ENCODE results near the gene ADAMTS14.

The ADAMTS14 gene

DNA sequence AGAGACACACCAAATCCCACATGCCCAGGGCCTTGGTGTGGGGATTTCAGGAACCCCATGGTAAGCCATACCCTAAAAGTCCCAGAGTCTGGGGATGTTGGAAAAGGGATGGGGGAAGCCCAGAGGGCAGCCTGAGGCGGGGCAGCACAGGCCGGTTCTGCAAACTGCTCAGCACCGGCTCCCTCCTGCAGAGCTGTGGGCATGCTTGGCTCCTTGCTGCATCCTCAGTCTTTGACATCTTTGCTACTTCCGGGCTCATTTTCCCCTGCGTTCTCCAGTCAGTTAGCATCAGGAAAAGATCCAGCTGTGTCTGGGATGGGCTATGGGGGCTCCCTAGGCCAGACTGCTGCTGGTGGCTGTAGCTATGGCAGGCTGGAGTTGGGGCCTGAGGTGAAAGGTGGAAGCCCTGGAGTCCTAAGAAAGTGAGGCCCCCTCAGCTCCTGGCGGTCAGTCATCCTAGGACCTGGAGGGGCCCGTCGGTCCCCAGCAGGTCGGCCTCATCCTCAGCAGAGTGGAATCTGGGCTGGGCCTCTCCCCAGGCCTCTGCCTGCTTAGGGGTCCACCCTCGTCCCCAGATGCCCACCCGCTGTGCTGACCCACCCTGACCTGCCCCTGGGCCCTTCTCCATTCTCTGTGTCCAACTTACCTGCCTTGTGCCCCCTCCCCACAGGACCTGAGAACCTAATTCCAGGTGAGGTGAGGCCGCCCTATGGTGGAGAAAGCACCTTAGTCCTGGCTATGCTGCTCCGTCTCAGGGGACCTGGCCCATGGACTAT is 103.6 kb downstream of the ADAMTS14 start:
- no peak for DNase-seq

DNA sequence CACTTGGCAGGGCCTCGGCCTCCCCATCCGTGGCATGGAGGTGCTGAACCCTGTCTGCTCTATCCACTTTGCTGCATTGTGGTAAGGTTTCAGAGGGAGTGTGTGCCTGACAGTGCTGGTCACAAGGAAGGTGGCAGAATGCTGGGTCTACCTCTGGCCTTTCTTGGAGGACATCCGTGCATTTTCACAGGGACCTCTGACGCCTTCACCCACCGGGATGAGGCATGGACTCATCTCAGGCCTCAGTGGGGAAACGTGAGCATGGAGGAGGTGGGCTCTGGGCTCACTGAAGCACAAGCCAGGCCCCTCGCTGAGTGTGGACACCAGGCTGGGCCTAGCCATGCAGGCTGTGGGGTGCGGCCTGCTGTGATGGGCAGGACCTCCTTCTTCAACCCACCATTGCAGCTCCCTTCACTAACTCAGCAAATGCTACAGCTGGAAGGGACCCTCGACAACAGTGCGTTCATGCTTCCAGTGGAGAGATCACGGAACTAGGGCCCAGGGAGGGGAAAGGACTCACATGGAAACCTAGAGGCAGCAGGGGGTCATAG is 104.2 kb downstream of the ADAMTS14 start:
- DNase-seq: no peak

DNA sequence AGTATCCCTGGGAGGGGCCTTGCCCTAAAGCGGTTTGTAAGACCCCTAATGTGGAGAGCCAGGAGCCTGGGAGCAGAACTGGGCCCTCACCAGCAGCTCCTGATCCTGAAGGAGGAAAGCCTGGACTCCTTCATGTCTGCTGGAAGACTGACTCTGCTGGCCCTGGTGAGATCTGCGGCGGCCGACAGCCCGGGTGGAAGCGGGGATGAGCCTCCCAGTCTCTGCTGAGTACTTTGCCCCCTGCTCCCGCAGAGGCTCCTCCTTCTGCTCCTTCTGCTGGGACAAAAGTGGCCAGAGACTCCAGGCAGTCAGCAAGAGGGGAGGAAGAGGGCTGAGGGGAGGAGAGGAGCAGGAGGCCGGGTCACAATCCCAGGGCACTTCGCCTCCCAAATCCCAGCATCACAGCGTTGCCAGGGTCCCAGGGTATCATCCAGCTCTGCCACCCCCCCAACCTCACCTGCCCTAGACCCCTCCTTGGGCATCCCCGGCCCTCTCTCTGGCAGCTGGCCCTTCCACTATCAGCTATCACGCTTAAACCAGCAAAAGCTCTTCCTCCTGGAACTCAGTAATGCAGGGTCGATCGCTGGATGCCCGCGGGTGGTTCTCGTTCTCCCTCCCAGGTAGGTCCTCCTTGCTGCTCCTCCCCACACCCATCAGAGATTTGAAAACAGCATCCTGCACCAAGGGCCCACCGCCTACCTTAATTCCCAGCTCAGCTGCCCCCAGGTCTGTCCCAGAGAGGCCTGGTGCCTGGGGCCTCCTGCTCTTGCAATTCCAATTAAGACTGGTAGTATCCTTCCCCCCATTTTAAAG is 105.0 kb downstream of the ADAMTS14 start:
- DNase-seq: no peak

DNA sequence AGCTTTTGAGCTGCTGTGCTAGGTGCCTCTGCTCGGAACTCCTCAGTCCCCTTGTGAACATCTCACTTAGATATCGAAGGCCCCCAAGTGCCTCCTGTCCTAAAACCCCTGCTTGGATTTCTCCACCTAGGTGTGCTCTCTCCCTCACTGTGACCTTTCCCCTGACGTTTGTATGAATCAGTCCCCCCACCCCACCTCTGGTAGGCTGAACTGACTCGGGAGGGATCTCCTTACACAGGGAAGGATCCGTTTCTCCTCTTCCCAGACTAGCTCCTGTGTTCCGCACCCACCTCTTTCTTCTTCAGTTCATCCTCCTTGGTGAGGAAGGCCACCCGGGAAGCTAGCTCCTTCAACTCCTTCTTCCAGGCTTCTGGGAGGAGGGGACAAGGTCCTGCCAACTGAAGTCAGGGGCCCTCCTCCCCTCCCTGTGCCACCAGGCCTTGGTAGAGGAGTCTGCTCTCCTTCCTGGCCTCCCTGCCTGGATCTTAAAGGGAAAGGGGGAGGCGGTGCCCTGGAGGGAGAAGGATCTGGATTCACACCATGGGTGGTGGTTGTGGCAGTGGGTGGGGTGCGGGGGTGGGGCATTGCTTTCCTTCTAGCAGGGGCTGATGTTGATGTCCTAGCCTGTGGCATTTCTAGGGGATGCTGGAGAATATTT is 106.1 kb downstream of the ADAMTS14 start:
- DNase-seq: no peak

DNA sequence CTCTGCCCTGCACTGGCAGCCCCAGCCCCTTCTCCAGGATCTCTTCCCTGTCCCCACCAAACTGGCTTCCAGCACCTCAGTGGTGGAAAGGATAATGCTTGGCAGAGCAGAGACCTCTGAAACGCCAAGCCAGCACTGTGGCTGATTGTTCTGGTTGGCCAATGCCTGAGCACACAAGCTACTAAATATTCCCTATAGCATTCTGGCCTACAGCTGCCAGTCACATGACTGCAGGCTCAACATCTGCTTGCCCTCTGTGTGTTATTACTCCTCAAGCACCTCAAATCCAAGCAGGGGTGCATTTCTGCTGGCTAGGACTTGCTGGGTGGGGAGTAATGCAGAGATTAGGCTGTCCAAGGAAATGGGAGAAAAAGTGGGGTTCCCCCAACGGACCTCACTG is 106.8 kb downstream of the ADAMTS14 start:
- DNase-seq: no peak

DNA sequence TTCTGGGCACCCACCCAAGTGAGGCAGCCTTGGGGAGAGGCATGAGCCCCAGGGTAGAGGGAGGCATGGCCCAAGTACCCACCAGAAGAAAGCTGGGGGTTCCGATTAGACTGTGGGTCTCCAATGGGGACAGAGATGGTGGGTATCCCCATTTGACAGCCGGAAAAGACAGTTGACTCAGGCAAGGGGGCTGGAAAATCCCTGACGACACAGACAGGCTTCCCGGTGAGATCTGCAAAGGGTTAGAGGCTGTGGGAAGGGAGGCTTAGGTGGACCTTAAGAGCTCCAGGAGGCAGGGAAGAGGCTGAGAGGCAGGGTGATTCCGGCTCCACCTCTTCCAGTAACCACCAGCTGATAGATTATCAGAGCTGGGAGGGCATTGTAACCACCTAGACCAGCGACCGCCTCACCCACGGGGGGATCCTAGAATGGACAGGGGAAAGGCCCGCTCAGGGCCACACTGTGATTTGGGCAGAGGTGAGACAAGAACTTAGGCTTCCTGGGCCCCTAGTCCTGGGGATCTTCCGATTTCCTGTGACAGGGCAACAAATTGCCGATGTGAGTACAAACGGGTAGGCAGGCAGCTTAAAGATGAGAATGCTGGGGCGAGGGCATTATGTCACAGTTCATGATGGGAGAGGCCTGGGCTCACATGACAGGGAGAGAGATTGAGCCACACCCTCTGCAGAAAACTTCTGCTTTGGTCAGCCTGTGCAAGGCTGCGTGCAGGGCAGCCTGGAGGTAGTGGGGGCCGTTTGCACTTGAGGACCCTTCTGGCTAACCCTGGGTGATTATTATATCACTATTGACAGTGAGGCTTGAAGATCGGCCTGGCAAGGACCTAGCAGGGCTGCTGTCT is 107.4 kb downstream of the ADAMTS14 start:
- DNase-seq: no peak

DNA sequence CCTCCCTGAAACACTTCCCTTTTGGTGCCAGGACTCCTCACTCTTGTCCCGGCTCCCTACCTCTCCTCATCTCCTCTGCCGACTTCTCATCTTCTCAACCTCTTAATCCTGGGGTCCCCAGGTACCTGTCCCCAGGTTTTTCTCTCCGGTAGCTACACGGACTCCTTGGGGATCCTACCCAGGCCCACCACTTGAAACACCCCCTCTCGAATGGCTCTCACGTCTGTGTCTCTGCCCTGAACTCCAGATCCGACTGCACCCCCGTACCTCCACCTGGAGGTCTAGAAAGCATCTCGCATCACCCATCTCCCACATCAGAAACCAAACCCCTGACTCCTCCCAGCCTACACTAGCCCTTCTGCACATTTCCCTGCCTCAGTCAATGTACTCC is 108.1 kb downstream of the ADAMTS14 start:
- no peak for DNase-seq

DNA sequence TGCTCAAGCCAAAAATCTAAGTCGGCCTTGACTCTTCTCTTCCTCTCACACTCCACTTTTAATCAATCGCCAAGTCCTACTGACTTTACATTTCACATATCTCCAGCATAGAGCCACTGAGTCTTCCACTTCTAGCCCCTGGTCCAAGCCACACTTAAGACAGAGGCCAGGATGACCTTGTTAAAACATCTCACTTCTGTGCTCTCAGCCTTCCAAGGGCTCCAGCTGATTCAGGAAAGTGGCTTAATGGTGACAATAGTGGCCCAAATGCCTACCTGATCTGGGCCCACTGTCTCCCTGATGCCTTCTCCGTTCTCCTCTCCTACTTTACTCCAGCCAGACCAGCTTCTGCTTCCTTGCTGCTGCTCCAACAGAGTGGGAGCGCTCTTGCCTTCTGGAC is 108.5 kb downstream of the ADAMTS14 start:
- DNase-seq: no peak

DNA sequence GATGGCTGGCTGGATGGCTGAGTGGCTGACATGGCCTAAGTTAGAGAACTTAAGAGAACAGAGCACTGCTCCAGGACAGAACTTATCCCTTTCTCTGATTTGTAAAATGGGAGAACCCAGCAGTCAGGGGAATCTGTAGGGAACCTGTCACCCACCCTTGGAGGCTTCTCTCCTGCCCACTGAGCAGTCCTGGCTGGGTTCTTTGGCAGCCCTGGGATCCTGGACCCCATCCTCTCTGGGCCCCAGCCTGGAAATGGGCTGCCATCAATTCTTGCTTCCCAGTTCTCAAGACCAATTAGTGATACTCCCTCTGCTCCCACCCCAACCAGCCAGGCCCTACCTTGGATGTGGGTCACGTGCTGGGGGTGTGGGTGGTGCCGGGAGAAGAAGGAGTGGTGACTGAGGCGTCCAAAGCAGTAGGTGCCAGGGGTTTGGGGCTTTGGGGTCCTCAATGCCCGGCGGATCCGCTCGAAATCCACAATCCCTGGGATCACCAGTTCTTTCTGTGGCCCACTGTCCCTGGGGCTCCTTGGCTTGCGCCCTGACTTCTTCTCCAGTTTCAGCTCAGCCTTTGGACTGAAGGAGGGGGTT is 109.2 kb downstream of the ADAMTS14 start:
- no peak for DNase-seq

DNA sequence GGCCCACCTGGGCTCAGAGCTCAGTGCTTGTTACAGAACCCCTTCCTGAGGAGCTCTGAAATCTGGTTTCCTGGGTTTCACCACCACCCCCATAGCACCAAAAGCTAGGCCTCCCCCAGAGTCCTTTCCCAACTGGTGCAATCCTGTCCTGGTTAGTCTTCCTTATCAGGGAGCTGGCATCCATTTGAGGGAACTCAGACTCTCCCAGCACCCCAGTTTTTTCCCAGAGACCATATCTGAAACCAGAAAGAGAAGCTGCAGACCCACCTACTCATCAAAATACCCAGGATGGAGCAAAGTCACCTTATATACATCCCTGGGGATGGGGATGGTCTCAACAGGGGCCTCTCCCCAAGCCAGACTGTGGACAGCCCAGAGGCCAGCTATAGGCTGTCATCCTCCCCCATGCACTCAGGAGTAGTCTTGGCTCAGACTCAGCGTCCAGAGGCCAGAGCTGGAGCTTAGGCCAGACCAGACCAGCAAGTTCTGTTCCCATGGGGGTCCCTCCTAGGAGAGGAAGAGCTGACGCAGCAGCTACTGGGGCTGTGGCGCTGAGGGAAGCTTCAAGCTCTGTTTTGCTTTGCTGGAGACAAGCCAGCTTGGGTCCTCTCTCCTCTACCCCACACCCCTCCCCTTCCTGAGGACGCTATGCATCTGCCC is 109.9 kb downstream of the ADAMTS14 start:
- no peak for DNase-seq

DNA sequence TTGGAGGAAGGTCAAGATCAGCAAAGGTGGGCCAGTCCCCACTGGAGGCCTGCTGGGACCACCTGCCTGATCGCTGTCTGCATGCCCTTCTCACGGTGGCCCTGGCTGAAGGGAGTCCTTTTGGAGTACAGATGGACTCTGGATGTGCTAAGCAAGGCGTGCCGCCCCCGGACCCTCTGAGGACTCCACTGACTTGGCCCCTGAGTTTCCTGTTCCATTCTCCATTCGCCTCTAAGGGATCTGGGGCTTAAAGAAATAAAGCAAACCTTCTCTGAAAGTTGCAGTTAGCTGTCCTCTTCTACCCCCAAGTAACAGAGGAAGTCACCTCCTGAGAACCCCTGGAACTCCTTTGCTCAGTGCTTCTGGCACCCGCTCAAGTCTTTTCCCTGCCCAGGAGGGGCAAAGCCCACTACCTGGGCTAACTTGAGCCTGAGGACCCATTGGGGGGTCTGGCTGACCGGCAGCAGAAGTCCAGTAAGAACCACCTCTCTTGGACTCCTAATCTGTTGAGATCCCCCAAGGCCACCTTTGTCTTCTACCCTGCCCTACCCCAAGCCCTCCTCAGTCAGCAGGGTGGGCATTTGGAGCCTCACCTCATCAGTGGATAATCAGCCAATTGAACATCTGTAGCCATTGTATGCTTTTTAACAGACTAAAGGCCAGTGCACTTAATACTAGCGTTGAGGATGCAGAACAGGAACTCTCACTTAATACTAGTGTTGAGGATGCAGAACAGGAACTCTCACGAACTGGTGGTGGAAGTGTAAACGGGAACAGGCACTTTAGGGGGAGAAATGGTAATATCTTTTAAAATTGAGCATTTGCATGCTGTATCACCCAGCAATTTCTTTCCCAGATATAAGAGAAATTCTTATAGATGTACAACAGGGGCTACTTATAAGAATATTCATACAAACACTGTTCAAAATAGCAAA is 110.7 kb downstream of the ADAMTS14 start:
- no peak for DNase-seq

DNA sequence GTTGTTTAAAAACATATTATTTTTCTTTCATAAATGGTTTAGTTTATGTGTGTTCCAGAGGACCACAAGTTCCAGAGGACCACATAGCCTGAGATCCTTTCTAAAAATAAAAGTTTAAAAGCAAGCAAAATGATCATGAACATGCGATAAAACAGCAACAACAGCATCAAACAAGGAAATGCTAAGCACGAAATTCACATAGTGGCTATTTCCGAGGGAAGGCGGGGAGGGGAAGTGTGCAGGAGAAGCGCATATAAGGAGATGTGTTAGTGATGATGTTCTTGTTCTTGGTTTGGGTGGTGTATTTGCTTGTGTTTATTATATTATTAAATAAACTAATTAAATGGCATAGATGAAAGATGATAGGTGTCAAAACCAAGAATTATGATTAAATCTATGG is 111.7 kb downstream of the ADAMTS14 start:
- no peak for DNase-seq

DNA sequence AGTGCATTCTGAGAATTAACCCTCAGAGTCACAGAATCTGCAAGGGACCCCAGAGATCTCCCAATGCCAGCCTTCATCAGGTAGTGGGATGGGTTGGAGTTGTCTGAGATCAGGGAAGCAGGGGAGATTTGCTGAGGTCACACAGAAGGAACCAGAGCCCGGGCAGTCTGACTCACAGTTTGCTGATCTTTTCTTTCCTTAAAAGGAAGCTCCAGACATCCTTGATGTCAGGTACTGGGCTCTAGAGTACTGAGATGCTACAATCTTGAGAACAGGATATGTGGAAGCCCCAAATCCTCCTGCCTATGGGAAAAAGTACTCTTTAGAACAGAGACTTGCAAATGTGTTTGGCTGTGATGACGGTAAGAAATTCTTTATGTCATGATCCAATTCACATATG is 112.2 kb downstream of the ADAMTS14 start:
- DNase-seq: no peak

DNA sequence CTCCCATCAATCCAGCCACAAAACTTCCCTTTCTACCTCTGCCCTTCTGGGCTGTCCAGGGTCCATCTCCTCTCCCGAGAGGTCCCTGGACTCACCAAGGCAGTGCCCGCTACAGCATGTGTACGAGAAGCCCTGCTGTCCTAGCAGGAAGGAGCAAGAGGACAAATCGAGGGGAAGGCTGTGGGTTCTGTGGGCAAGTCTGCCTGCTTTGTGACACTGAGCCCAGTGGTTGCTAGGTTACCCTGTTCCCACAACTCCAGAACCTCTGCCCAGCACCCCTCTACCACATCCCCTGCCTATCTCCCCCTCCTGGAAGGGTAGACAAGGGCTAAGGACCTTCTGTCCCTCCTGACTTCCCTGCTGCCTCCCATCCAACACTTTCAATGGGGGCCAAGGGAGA is 112.9 kb downstream of the ADAMTS14 start, which contains the start of gene TBATA:
TSS of gene TBATA (minus strand) at position 188 of the 400 bp plus-strand sequence. CDS start 1,998 bp downstream, outside the sequence.
- no peak for DNase-seq

DNA sequence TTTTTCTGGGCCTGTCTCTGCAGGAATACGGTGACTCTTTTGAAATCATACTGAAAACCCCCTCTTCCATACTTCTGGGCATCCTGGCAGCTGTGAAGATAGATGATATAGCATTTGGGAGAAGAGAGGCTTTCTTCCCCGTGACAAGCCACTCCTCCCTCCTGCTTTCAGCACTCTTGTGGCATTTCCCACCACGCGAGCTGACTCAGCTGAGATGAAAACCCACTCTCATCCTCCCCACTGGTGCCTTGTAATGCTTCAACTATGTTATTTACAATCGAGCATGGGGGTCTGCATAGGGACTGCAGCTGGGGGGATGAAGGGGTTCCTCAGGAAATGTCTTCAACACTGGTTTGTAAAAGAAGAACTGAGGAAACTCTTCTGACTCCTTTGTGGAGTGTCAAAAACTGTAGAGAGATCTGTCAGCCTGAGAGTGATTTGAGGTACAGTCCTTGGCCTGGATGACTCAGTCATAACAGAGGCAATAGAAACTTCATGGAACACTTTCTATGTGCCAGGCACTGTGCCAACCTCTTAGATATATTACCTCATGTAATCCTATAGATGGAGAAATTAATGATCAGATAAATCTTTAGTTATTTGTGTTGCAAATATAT is 114.6 kb downstream of the ADAMTS14 start:
- no peak for DNase-seq

DNA sequence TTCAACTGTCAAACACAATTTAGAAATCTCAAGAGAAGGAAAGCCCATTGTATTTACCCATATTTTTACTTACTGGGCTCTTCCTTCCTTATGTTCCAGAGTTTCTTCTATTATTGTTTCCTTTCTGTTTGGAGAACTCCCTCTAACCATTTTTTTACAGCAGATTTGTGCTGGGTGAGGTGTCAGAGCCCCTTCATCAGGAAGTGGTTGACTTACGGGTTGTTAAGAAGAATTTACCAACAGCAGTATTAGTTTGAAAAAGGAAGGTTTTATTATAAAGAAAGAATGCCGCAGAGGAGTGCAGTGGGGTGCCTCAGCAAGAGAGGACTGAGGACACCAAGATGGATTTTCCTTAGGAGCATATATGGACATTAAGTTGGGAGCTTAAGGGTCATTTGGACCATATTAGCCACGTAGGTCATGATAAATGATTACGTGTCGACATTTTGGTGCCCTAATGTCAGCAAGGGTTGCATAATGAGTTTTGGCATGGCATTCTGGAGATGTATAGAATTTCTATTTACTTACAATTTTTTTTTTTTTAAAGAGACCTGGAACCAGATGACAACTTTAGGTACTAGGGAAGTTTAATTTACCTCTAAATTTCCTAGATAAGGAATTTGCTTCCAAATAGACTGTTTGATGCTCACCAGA is 119.2 kb downstream of the ADAMTS14 start:
- no peak for DNase-seq

DNA sequence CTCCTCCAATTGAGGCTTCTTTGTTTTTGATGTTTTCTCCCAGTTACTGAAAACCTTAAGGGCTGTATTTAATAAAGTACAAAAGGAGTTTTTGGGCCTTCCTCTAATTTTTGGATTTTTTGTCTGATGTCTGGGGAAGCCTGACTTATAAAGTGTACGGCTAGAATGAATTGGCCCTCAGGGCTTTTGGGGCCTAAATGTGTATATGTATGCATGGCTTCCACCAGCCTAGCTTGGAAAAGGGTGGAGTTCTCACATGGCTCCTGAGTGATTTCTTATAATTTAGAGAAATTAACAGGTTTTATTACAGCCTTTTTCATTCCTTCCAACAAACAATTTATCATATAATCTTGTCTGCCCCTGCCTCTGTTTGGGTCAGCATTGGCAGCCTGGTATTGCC is 123.3 kb downstream of the ADAMTS14 start:
- no peak for DNase-seq

DNA sequence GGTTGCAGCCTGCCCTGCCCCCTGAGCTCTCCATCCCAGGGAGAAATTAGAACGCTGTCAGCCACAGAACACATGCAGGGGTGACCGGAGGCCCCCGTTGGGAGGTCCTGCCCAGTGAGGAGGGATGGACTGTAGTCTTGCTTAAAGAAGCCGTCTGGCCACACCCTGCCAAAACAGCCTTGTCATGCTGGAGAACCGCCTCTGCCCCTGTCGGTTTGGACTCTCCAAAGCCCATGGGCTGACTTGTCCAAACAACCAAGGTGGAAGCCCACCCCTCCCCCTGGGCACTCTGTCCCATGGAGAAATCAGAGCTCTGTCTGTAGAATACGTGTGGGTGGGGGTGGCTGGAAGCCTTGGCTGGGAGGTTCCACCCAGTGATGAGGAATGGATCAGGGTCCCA is 125.5 kb downstream of the ADAMTS14 start:
- DNase-seq: no peak

DNA sequence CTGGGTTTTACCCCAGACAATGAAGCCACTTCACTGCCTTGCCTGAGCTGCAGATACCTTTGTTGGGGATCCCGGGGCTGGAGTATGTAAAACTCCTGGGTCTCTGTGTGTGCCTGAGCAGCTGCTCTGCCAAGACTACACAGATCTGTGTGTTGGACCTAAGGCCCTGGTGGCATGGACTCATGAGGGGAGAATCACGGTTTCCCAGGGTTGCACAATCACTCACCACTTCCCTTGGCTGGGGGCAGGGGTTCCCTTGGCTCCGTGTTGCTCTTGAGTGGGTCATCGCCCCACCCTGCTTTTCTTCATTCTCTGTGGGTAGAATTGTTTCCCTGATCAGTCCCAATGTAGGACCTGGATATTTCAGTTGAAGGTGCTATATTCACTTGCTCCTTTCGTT is 126.8 kb downstream of the ADAMTS14 start:
- DNase-seq: no peak

Data from NCI-H2081 (cell line).